ENCODE measurements around the gene BPIFA3.

The BPIFA3 gene

DNA sequence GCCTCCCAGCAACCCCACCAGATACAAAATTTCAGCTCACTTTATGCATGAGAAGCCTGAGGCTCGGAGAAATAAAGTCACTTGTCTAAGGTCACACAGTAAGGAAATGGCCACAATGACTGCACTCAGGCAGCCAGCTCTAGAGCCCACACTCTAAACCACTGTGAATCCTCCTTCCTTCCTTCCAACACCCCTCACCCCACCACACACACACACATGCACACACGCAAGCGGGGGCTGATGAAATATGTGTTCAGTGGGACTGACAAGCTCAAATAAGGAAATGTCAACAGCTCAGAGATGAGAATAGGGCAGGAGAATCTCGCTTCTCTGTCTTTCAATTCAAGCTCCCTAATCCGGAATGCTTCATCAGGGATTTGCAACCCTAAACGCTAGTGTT lies 12.7 kb downstream of the BPIFA3 start:
- no peak for DNase-seq

DNA sequence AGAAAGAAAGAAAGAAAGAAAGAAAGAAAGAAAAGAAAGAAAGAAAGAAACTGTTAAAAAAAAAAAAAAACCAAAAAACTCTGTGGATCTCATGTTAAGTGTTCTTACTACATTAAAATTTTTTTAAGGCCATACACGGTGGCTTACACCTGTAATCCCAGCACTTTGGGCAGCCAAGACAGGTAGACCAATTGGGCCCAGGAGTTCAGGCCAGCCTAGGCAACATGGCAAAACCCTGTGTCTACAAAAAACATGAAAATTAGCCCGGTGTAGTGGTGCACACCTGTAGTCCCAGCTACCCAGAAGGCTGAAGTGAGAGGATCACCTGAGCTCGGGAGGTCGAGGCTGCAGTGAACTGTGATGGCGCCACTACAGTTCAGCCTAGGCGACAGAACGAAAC lies 14.1 kb downstream of the BPIFA3 start:
- no peak for DNase-seq

DNA sequence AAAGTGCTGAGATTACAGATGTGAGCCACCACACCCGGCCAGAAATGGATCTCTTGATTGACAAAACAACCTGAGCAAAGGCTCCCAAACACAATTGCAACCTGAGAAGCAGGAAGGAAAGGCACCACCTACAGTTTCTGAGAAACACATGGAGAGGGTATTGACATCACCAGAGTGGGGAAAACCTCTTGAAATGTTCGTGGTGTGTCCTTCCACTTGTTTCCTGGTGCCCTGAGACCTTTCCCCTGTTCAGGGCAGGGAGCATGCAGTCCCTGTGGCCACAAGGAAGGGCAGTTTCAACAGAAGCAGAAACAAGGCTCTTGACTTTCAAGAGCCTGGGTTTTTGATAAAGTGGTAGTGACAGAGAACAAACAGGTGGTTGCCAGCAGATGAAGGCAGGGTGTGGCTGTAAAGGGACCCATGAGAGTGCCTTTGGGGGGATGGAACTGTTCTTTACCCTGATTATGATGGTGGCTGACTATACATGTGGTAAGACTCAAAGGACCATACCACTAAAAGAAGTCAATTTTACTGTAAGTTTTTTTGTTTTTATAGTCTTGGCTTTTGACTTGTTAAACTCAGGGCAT lies 15.4 kb downstream of the BPIFA3 start:
- no peak for DNase-seq

DNA sequence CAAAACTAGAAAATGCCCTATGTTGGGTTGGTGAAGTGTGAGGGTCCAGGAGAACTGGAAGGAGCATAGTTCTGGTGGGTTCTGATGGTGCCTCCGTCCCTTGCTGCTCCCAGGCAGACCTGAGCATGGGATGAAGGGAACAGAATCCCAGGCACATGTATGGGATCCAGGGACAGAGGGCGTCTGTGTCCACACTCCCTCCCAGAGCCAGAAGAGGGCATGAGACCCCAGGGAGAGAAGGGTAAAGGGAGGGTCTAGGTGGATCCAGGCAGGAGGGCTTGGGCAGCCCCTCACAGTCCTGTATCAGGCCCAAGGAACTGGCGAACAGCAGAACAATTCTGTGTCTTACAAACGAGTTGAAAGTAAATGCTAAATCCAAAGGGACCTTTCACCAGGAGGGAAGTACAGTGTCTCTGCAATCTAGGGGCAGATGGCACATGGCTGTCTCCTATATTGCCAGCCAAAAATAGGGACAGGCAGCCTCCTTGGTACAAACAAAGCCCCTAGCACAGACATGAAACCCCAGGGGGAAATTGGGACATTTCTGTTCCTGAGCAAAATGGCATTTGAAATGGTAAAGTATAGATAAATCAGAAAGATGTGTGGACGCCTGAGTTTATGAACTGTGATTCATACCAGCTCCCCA lies 16.1 kb downstream of the BPIFA3 start:
- DNase-seq = no peak

DNA sequence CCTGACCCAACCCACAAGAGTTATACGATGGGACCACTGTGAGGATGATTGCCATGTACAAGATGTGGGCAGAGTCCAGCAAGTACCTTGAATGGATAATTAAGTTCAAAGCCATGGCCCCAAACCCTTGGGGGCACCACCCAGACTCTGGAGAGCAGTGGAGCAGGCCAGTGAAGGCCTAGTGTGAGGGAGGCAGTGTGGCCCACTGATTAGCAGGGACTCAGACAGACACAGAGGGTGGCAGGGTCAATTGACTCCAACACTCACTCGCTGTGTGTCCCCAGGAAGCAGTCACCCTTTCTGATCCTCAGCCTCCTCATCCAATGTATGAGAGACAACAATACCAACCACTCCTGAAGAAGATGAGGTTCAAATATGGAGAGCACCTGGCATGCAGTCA lies 16.9 kb downstream of the BPIFA3 start:
- DNase-seq = no peak

DNA sequence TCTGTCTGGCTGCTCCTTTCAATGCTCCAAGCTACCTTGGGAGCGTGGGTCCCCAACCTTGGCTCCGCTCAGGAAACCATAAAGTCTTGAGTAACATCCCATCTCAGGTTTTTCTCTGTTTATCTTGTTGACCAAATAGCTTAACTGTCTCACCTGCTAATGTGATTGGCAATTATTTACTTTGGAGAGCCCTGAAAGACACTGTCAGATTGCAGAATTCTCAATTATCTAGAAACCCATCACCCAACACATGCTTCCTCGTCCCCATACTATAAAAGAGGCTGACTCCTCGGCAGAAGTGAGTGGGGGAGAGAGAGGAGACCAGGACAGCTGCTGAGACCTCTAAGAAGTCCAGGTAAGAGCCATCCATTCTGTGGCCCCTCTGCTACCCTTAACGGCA lies 18.5 kb downstream of the BPIFA3 start, which contains the start of gene BPIFA1:
Gene BPIFA1 (plus strand): TSS at position 301 of the 400 bp plus-strand sequence. CDS start 1,716 bp downstream, outside the sequence.
- no peak for DNase-seq

DNA sequence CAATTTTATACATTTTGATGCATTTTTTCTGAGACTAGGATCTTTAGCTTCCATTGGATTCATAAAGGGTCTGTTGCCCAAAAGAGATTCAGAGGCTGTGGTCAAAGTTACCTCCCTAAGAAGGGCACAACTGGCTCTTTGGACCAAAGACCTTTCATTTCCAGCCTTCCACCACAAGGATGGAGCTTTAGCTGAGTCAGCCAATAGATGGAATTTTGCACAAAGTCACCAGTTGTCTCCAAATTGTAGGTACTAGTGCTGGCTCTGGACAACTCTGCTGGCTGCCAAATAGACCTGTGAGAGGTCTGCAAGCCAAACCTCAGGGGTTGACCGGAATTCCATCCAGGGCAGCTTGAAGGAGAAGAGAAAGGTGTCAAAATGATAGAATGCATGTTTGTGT lies 19.2 kb downstream of the BPIFA3 start:
- no peak for DNase-seq

DNA sequence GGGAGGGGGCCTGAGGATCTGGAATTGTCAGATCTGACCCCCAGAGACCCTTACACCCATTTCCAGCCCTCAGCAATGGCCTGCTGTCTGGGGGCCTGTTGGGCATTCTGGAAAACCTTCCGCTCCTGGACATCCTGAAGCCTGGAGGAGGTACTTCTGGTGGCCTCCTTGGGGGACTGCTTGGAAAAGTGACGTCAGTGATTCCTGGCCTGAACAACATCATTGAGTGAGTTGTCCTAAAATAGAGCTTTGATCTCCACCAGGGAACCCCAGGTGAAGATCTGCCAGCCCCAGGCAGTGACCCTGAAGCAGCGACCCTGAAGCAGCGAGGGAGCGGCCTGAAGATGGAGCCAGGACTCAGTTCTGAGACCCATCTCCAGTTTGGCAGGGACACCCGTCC lies 20.8 kb downstream of the BPIFA3 start:
- no peak for DNase-seq

DNA sequence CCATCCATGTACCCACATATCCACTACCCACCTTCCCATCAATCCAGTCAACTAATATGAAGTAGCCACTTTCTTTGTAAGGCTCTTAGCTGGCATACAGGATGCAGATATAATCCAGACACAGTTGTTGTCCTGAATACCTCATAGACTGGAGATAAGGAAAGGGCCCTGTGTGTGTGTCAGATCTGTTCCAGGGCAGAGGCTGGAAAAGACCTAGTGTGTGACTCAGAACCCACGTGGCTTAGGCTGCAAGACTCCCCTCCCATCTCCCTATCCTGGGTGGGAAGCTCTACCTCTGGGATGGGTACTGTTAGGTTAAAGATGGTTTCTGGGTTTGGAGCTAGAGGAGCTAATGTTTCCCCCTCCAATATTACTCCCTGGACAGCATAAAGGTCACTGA lies 22.3 kb downstream of the BPIFA3 start:
- DNase-seq = no peak

DNA sequence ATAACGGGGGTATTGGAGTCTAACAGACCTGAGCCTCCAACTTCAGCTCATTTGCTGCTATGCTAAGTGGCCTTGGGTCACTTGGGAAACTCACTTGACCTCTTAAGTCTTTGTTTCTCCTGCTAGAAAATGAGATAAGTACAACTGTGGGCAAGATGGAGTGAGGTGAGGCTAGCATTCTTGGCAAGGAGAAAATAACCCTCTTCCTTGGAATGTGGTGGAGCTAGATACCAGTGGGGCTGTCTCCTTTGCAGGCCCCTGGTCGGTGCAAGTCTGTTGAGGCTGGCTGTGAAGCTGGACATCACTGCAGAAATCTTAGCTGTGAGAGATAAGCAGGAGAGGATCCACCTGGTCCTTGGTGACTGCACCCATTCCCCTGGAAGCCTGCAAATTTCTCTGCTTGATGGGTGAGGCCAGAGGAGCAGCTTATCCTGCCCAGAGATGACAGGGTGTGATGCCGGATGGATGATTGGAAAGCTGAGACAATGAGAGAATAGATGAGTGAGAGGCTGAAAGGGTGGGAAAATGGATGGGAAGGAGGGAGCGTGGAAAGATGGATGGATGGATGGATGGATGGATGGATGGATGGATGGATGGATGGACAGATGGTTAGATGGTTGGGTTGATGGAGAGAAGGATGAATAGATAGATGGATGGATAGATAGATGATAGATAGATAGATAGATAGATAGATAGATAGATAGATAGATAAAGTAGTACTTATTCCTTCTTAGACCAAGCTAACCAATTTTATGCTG lies 23.0 kb downstream of the BPIFA3 start:
- no peak for DNase-seq

DNA sequence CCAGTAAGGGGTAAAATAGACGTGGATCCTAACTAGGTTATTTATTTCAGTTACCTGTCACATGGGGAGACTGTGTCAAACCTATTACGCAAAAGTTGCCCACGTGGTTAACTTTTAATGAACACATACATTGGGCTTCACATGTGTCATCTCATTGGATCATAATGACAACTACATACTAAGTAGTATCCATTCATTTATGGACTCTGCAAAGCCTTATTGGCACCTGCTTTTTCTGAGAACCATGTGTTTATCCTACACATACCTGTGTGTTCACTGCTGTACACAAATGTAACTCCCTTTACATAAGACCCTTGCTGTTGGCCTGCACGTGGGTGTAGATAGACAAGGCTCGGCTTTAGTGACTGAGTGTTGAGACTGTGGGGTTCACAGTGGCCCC lies 23.8 kb downstream of the BPIFA3 start:
- DNase-seq = no peak

DNA sequence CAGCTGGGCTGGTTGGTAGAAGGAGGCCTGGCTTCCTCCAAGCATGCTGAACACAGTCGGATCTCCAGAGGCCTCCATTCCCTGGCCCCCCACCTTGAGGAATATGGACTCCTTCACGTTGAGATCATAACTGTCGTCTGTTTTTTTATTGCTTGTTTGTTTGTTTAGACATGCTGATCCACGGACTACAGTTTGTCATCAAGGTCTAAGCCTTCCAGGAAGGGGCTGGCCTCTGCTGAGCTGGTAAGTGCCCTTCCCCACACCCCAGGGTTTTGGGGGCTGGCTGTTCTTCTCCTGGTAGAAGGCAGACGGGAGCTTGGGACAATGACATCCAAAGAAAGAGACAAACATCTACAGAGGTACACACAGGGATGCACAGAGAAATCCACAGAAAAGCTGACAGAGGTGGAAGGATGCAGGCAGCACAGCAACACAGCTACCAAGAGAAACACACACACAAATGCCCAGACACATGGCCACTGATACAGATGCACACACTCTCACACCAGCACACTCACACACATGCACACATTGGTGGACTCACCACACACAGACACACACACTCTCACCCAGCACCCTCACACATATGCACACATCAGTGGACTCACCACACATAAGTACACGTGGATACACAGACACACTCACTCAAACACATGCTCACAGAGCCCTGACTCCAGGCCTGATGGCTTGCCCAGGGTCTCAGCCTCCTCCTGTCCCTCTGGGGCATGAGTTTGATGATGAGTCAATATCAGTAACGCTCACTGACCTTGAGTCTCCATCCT lies 25.4 kb downstream of the BPIFA3 start:
- DNase-seq = no peak

DNA sequence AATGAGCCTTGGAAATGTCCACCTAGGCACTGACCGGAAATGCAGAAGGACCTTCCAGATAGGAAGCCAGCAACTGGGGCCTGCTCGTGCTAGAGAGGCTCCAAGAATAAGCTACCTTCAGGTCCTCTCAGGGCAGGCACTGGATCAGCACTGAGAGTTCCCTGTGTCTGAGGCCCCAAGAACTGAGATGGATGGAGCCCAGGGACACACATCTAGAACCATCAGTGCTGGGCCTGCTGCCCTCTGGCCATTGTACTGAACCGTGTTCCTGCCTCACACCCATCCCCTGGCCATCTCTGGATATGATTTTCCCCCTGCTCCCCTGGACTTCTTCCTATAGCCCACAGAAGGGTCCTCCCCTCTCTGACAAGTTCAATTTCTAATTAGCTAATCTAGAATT lies 28.9 kb downstream of the BPIFA3 start:
- DNase-seq = no peak

DNA sequence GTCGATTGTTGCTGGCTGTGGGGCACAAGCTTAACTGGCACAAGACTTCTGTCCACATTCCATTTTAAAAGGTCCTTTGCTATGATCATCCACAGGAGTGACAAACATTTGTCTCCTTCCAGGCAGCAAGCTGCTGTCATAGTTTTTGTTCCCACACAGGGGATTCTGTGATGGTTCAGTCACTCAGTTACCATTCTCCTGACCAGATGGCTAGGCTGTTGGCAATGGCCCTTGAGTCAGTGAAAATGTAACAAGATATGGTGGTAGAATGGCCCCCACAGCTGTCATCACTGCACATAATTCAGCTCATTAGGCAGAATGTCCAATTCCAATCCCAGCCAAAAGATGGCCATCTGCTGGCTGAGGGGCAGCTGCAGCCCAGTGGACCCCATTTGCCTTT lies 32.3 kb downstream of the BPIFA3 start:
- no peak for DNase-seq

DNA sequence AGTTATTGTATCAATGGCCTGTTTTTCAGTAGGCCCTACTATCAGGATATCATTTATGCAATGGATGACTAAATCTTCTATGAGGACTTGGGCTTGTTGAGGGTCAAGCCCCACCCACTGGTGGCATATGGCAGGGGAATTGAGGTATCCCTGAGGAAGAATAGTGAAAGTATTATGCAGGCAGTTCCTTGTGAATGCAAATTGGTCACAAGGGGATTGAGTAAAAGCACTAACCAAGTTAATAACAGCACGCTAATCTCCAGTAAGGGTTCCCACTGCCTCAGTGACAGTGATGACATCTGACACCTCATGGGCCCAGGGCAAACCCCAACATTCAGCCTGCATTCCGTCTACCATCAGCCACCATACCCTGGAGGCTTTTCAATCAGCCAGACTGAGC lies 33.5 kb downstream of the BPIFA3 start:
- no peak for DNase-seq

DNA sequence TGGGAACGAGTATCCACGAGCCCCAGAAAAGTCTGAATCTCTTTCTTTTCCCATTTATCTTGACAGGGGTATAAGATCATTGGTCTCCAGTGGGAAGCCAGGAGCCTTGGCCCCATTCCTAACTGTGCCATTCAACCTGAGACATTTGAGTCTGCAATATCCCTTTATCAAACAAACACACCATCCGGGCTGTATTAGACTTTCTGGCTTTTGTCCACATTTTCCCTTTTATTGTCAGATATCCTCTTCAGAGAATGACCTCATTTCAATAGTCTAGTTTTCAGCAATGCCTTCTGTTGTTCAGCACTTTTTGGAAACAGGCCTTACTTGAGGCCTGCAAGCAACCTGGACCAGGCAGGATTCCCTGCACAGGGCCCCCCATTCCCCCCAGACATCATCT lies 34.3 kb downstream of the BPIFA3 start:
- DNase-seq = no peak

DNA sequence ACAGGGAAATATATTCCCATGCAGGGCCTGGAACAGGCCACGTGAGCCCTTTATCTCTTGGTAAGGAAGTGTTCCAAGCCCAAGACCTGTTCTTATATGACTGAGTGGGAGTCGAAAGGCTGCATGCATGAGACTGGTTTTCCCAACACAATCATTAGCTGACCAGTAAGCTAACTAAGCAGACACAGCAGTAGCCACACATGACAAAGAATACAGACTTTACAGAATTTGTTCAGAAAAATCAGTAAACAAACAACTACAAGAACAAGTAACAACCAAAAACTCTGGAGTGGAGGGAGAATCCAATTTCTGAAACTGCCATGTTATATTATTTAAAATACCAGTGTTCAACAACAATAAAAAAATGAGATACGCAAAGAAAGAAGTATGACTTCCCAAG lies 35.3 kb downstream of the BPIFA3 start:
- DNase-seq = no peak

DNA sequence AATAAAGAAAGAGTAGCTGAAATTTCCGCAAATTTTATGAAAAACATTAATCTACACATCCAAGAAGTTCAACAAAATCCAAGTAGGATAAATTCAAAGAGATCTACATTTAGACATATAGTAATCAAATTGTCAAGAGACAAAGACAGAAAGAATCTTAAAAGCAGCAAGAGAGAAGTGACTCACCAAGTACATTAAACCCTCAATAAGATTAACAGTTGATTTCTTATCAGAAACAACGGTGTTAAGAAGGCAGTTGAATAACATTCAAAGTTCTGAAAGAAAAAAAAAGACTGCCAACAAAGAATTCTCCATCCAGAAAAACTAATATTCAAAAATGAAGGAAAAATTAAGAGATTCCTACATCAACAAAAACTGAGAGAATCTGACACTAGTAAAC lies 37.9 kb downstream of the BPIFA3 start:
- no peak for DNase-seq

DNA sequence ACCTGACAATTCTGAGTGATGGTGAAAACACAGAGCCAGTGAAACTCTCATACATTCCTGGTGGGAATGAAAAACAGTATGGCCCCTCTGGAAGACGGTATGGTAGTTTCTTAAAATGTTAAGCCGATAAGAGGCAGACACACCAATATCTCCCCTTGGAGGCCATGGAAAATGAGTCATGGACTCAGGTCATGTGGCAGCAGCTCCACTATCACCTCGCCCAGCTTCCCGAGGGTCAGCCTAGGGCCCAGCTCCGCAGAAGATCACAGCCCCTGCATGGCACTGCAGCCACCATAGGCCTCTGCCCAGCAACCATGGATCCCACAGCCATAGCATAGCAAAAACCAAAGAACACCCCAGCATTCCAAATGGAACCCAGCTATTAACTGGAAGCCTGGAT lies 40.1 kb downstream of the BPIFA3 start:
- no peak for DNase-seq

DNA sequence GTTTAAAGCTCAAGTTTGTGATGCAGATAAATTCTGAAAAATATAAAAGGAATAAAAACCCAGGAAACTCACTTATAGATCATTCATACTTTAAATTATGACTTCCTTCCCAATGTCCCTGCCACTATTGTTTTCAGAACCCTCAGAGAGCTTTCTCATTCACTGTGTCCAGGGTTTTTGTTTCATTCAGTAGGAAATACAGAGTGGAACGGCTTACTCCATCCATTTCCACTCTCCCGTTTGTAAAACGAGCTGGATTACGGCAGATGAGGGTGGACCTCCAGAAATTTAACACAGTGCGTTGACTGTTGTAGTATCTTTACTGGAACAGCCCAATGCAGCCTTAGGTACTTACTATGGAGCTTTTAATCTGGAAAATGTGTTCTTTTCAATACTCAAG lies 42.2 kb downstream of the BPIFA3 start:
- no peak for DNase-seq

DNA sequence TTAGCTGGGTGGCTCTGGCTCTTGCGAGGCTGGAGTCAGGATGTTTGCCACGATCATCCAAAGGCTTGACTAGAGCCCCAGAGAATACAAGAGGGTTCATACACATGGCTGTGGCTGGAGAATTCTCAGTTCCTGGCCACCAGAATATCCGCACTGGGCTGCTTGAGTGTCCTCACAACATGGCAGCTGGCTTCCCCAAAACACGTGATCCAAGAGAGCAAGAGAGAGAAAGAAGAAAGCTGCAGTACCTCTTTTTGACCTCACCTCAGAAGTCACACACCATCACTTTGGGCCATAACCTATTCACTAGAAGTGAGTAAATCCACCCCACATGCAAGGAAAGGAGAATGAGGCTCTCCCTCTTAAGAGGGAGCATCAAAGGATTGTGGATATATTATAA lies 44.3 kb downstream of the BPIFA3 start:
- DNase-seq = no peak

DNA sequence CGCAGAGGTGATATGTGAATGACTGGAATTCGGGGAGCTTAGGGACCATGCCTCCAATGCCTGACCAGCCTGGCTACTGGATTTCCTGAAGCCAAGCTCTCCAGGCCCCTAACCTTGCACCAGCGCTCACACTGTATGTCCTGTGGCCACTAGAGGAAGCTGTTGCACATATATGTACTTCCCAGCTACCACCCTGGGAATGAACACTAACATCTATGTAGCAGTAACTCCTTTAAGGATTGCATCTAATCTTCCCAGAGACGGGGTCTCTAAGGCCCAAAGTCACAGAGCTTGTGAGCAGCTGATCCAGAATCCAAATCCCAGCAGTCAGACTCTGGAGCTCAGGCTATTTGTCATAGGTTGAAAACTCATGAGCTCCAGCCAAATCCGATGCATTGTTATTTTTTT lies 45.5 kb downstream of the BPIFA3 start:
- peak; percentile 46 for DNase-seq

DNA sequence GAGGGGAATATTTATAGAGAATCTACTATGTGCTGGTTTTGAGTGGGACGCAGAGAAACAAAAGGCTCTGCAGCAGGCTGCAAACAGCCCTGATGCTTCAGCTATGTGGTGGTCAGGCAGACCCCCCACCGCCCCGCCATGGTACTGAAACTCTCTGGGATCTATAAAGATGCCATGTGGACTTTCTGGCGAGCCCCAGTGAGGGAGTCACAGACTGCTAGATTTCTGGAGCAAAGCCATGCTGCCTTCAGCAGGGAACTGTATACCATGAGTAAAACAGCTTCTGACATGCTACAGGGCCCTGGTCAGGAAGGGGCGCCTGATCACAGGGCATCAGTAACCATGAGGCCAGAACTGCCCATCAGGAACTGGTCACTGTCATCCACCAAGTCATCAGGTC lies 46.6 kb downstream of the BPIFA3 start:
- no peak for DNase-seq

DNA sequence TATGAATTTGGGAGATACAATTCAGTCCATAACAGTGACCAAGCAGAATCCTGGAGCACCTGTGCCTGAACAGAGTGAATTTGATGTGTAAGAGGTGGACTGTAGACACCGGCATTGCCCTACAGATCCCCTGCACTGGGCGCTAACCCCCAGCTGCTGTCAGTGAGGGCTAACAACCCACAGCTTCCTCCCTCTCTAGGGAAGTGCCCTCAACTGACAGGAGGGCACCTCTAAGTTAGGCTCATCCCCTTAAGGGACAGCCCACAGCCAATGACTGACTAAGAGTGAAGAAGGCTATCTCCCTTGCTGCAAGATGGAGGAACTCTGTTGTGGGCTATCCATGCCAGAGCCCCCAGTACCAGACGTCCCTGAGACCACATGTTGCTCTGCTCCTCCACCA lies 50.5 kb downstream of the BPIFA3 start:
- DNase-seq = no peak
